AG04450 (cell line): ENCODE measurements around the gene ZPBP. TPM values are rescaled to one million over a fixed set of nuclear protein-coding genes. Genes with fewer than 3 reads are reported as not detected.

ENCODE experiments used
- CTCF ChIA-PET: fragments of 300-600, 350-600 bp; formaldehyde crosslinking; extraction: SDS; loops from one replicate; lab custom pipeline; 2022; ENCODE audit warnings: antibody characterized with exemption, inconsistent platforms; lab: Charles Lee
- POLR2A ChIA-PET: fragments of 350-600 bp; formaldehyde crosslinking; extraction: SDS; loops from one replicate; lab custom pipeline; 2021; ENCODE audit warnings: antibody characterized with exemption, inconsistent platforms; lab: Yijun Ruan, JAX
- DNase-seq: peaks from one replicate; pipeline ENCODE4 v3.0.0-alpha.2; 2011; ENCODE audit warnings: low read depth, low spot score
- H3K27ac ChIP-seq: one replicate; pipeline ENCODE4 v1.5.1; 2012; ENCODE audit warnings: low read depth, low read length, control low read depth
- H3K27me3 ChIP-seq: one replicate; pipeline ENCODE4 v1.6.0; 2012; ENCODE audit warnings: low read length; ENCODE audit not compliant: control insufficient read depth, insufficient read depth
- H3K4me3 ChIP-seq: 2 replicates; pipeline ENCODE4 v1.5.1; 2011; ENCODE audit warnings: mild to moderate bottlenecking, low read depth, low read length, control low read depth
- H3K9me3 ChIP-seq: 2 replicates; pipeline ENCODE4 v1.5.1; 2012; ENCODE audit warnings: low read length; ENCODE audit not compliant: control insufficient read depth, insufficient read depth
- CTCF ChIP-seq: IDR thresholded peaks from 2 replicates; pipeline ENCODE4 v1.5.1; 2011; ENCODE audit warnings: low read depth, low read length, control low read depth, inconsistent platforms
- polyA minus RNA-seq: library from RNA; depleted of rRNA, polyadenylated mRNA; stranded (reverse); fragments of >200 nt; gene quantifications from 2 replicates; pipeline ENCODE4 v1.2.3, GENCODE V29; 2011; rRNA and poly(A)+ RNA removed
- polyA plus RNA-seq: library from polyadenylated mRNA; depleted of rRNA; stranded (reverse); fragments of >200 nt; gene quantifications from 2 replicates; pipeline ENCODE4 v1.2.3, GENCODE V29; 2011; rRNA removed

ZPBP gene
- not detected in 2 replicates for polyA plus RNA-seq
- polyA minus RNA-seq = not detected in 2 replicates

DNA sequence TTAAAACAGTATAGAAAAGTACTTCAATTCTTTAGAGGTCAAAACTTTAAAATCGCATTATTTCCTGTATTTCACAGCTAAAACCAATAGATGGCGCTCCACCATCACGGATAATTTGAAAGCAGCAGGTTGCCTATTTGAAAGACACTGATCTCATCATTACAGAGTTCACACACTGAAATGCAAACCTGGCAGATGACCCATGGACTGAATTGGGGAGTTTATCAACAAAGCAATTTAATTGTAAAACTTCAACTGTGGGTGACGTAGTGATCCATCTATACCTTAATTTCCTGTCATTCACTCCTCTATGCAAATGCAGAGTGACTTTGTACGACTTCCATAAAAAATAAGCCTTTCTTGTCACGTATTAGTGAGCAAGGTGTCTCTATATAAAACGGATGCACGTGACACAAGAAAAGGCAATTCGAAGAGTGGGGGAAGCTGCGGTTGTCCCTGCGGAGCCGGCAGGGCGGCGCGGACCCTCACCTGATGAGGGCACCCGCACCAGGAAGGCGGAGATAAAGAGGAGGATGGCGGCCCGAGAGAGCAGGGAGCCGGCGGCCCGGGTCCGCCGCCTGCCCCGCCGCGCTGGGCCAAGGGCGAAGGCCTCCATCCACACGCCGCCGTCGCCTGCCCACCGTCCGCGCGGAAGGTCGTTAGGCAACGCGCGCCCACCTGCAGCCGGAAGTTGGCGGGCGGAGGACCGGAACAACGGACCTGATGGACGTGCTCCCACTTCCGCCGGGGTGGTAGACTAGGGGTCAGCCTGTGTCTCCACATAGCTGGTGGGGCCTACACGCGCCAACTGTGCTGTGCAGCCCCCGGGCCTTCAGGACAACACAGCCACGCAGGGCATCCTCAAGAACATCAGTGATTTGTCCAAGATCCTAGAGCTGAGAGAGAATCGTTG lies at the start of gene ZPBP:
ZPBP (minus strand) TSS at position 668 of the 913 bp plus-strand sequence; CDS start at position 616, 52 bp downstream.
- ChIA-PET CTCF (interaction anchor here (0.6 to 1.4 kb wide), 7 partner anchors 10 to 1070 kb away, joined by 3 to 7 read pairs (median 3); no protein-coding TSS in a partner anchor), POLR2A (no interaction called here)
- Histone ChIP-seq H3K27me3 (no peaks in the 10 kb centered on the region), H3K4me3 (no peak within 1 kb of the TSS), H3K27ac (no peak within 1 kb of the TSS), H3K9me3 (no peaks in the 10 kb centered on the region; the same call in 1 of the 2 replicates)
- no peak for DNase-seq
- peak; percentile 47 for TF ChIP-seq CTCF

- H3K9me3 ChIP-seq = no peaks in the 10 kb centered on the region
- CTCF ChIA-PET = interaction anchor here (0.6 to 4.5 kb wide), 5 partner anchors 276 to 1843 kb away, joined by 3 to 55 read pairs (median 8); no protein-coding TSS in a partner anchor
- POLR2A ChIA-PET = no interaction called here
- TF ChIP-seq CTCF = peak; percentile 71
- no peak overlapping the region for H3K4me3 ChIP-seq
- DNase-seq = no peak
- no peaks in the 10 kb centered on the region for H3K27me3 ChIP-seq
- no peak overlapping the region for H3K27ac ChIP-seq
These were observed 49.5 kb upstream of the ZPBP start for GRCh38 chr7:50142425-50143017.

GRCh38 chr7:50141854-50142253 lies 48.8 kb upstream of the ZPBP start:
- CTCF ChIA-PET = interaction anchor here (0.9 to 4.5 kb wide), 4 partner anchors 276 to 1843 kb away, joined by 3 to 55 read pairs (median 13); no protein-coding TSS in a partner anchor
- no peak for DNase-seq
- H3K9me3 ChIP-seq = no peaks in the 10 kb centered on the region
- H3K27ac ChIP-seq = no peak overlapping the region
- TF ChIP-seq CTCF = no peak
- no peak overlapping the region for H3K4me3 ChIP-seq
- H3K27me3 ChIP-seq = no peaks in the 10 kb centered on the region
- POLR2A ChIA-PET = no interaction called here

GRCh38 chr7:50141131-50141530 lies 48.1 kb upstream of the ZPBP start:
- H3K9me3 ChIP-seq = no peaks in the 10 kb centered on the region
- H3K4me3 ChIP-seq = no peak overlapping the region
- no peak for DNase-seq
- CTCF ChIA-PET = interaction anchor here (4.5 kb wide), 1 partner anchor 1020 kb away, joined by 55 read pairs; no protein-coding TSS in a partner anchor
- POLR2A ChIA-PET = no interaction called here
- TF ChIP-seq CTCF = no peak
- H3K27ac ChIP-seq = no peak overlapping the region
- no peaks in the 10 kb centered on the region for H3K27me3 ChIP-seq

DNA sequence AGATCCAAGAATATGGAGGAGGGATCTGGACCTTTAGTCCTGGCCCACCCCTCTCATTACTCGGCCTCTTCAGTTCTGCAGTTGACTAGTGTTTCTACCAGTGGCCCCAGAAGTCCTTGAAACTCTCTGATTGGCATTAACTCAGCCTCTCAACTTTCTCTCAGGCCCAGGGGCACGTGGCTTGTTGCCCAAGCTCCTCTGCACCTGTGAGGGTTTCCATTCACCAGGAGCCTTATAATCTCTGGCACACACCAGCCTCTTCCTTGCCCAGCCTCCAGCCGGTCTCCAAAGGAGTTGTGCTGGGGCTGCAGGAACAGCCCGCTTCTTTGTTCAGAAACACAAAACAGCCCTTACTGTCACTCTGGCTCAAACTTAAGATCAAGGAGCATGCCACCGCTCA lies 47.6 kb upstream of the ZPBP start:
- H3K4me3 ChIP-seq = no peak overlapping the region
- no peaks in the 10 kb centered on the region for H3K9me3 ChIP-seq
- no peaks in the 10 kb centered on the region for H3K27me3 ChIP-seq
- POLR2A ChIA-PET = no interaction called here
- no peak for TF ChIP-seq CTCF
- no peak for DNase-seq
- H3K27ac ChIP-seq = no peak overlapping the region
- CTCF ChIA-PET = no interaction called here
